ENCODE data around the gene NDC1.
"Not testable (repeated sequence)": the region's sequence is repeated elsewhere in the genome, so short reads cannot be mapped to it uniquely, and the experiment has no call there.

DNA sequence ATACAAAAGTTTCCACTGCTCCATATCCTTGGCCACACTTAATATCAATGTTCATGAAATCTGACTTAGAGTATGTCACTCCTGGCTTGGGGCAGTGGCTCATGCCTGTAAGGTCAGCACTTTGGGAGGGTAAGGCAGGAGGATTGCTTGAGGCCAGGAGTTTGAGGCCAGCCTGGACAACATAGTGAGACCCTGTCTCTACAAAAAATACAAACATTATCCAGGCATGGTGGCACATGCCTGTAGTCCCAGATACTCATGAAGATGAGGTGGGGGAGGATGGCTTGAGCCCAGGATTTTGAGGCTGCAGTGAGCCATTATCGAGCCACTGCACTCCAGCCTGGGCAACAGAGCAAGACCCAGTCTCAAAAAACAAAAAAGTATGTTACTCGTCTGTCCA is 37.1 kb upstream of the NDC1 start:
- TF ChIP-seq, protein P1, sequence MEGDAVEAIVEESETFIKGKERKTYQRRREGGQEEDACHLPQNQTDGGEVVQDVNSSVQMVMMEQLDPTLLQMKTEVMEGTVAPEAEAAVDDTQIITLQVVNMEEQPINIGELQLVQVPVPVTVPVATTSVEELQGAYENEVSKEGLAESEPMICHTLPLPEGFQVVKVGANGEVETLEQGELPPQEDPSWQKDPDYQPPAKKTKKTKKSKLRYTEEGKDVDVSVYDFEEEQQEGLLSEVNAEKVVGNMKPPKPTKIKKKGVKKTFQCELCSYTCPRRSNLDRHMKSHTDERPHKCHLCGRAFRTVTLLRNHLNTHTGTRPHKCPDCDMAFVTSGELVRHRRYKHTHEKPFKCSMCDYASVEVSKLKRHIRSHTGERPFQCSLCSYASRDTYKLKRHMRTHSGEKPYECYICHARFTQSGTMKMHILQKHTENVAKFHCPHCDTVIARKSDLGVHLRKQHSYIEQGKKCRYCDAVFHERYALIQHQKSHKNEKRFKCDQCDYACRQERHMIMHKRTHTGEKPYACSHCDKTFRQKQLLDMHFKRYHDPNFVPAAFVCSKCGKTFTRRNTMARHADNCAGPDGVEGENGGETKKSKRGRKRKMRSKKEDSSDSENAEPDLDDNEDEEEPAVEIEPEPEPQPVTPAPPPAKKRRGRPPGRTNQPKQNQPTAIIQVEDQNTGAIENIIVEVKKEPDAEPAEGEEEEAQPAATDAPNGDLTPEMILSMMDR (conservative IDR thresholded peaks at IDR 0.05; ENCODE audit: low read depth, low read length): not testable (repeated sequence)
- TF ChIP-seq RCOR1 (IDR thresholded peaks at IDR 0.05; ENCODE audit: insufficient replicate concordance, low read length); RFX5 (IDR thresholded peaks at IDR 0.05; ENCODE audit: low read depth, low read length); POLR2A (IDR thresholded peaks at IDR 0.05; ENCODE audit: low read depth, low read length); BHLHE40 (IDR thresholded peaks at IDR 0.05; ENCODE audit: low read depth, low read length); MAFK (IDR thresholded peaks at IDR 0.05; ENCODE audit: low read depth, low read length); RAD21 (IDR thresholded peaks at IDR 0.05; ENCODE audit: low read length); CEBPB (IDR thresholded peaks at IDR 0.05; ENCODE audit: low read depth, low read length): not testable (repeated sequence)
- TF ChIP-seq, protein P2, sequence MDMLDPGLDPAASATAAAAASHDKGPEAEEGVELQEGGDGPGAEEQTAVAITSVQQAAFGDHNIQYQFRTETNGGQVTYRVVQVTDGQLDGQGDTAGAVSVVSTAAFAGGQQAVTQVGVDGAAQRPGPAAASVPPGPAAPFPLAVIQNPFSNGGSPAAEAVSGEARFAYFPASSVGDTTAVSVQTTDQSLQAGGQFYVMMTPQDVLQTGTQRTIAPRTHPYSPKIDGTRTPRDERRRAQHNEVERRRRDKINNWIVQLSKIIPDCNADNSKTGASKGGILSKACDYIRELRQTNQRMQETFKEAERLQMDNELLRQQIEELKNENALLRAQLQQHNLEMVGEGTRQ (IDR thresholded peaks at IDR 0.05; ENCODE audit: low read depth, low read length): not testable (repeated sequence)

All from IMR-90 (cell line).